Measurements from ENCODE around the gene CCR9. TPM values are rescaled to one million over a fixed set of nuclear protein-coding genes. Genes with fewer than 3 reads are reported as not detected.

Gene CCR9
- total RNA-seq, 1 donor from 2014 or later = not detected

DNA sequence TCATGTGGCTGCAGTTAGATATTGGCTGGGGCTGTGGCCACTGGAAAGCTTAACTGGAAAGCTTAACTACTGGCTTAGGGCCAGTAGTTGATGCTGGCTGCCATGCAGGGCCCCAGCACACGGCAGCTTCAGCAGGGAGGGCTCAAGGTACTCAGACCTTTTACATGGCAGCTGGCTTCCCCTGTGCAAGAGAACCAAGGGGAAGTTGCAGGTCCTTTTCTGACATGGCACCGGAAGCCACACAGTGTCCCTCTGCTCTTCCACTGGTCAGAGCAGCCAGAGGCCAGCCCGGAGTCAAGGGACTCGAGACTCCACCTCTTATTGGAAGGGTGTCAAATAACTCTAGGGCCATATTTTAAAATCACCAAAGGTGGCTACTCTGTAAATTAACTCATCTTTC is 24.5 kb downstream of the CCR9 start:
- H3K4me3 Mint-ChIP-seq (ENCODE audit: unreplicated experiment) = no peak overlapping the region
- no peak overlapping the region for H3K27ac Mint-ChIP-seq (ENCODE audit: unreplicated experiment)
- no peak for DNase-seq (ENCODE audit: low spot score)
- peaks cover 7% of the 10 kb centered on the region for H3K36me3 Mint-ChIP-seq (ENCODE audit: low read depth, unreplicated experiment)
- H3K4me1 Mint-ChIP-seq (ENCODE audit: unreplicated experiment) = peaks cover 25% of the 10 kb centered on the region
- H3K9me3 Mint-ChIP-seq (ENCODE audit: unreplicated experiment) = no peaks in the 10 kb centered on the region
- H3K27me3 Mint-ChIP-seq (ENCODE audit: unreplicated experiment) = peaks cover 2% of the 10 kb centered on the region
- TF ChIP-seq, protein P1, sequence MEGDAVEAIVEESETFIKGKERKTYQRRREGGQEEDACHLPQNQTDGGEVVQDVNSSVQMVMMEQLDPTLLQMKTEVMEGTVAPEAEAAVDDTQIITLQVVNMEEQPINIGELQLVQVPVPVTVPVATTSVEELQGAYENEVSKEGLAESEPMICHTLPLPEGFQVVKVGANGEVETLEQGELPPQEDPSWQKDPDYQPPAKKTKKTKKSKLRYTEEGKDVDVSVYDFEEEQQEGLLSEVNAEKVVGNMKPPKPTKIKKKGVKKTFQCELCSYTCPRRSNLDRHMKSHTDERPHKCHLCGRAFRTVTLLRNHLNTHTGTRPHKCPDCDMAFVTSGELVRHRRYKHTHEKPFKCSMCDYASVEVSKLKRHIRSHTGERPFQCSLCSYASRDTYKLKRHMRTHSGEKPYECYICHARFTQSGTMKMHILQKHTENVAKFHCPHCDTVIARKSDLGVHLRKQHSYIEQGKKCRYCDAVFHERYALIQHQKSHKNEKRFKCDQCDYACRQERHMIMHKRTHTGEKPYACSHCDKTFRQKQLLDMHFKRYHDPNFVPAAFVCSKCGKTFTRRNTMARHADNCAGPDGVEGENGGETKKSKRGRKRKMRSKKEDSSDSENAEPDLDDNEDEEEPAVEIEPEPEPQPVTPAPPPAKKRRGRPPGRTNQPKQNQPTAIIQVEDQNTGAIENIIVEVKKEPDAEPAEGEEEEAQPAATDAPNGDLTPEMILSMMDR (IDR thresholded peaks at IDR 0.05; ENCODE audit: unreplicated experiment) = no peak

DNA sequence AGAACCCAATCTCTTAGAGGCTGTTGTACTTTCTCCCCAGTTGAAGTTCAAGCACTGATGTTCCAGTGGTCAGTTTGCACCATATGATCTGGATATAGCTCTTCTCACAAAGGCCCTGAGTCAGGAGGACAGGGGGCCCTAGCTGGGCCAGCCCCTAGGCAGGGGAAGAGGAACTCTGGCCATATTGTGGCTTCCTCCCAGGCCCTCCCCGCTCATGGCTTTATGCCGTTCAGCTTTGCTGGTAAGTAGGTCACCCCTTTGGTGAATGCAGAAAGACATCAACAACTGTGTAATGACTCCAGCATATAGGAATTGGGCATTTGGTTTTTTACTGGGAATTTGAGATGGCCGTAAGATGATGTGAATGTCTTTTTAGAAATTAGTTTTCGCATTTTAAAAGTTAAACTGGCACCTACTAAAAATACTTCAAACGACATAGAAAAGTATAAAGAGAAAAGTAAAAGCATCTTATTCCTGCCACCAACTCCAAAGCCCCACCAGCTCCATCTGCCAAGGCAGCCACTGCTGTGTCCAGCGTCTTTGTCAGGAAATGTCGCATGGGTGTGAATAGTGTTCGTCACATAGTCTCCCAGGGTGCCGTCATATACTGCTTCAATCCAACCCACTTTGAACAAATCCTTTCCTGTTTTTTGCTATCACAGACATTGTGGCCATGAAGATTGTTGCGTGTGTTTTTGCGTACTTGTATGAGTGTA is 25.3 kb downstream of the CCR9 start:
- H3K27me3 Mint-ChIP-seq (ENCODE audit: unreplicated experiment) = peaks cover 2% of the 10 kb centered on the region
- no peak overlapping the region for H3K27ac Mint-ChIP-seq (ENCODE audit: unreplicated experiment)
- no peak overlapping the region for H3K4me3 Mint-ChIP-seq (ENCODE audit: unreplicated experiment)
- H3K9me3 Mint-ChIP-seq (ENCODE audit: unreplicated experiment) = no peaks in the 10 kb centered on the region
- TF ChIP-seq, protein P1 (IDR thresholded peaks at IDR 0.05; ENCODE audit: unreplicated experiment) = no peak
- H3K36me3 Mint-ChIP-seq (ENCODE audit: low read depth, unreplicated experiment) = peaks cover 7% of the 10 kb centered on the region
- H3K4me1 Mint-ChIP-seq (ENCODE audit: unreplicated experiment) = peaks cover 25% of the 10 kb centered on the region
- no peak for DNase-seq (ENCODE audit: low spot score)

DNA sequence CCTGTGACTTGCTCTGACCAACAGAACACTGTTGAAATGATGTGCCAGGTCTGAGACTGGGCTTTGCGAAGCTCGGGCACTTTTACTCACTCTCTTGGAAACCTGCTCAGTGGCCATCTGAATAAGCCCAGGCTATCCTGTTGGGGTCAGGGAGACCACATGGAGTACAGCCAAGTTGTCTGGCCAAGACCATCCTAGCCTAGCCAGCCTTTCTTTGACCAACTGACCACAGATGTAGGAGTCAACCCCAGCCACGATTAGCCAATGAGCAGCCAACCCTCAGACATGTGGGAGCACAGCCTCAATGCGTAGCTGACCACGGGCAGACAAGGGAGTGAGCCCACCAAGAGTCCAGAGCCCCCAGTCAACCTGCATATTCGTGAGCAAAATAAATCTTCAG is 26.1 kb downstream of the CCR9 start:
- Mint-ChIP-seq H3K36me3 (ENCODE audit: low read depth, unreplicated experiment) (peaks cover 7% of the 10 kb centered on the region), H3K9me3 (ENCODE audit: unreplicated experiment) (no peaks in the 10 kb centered on the region), H3K4me3 (ENCODE audit: unreplicated experiment) (no peak overlapping the region), H3K4me1 (ENCODE audit: unreplicated experiment) (peaks cover 25% of the 10 kb centered on the region), H3K27me3 (ENCODE audit: unreplicated experiment) (peaks cover 2% of the 10 kb centered on the region), H3K27ac (ENCODE audit: unreplicated experiment) (no peak overlapping the region)
- TF ChIP-seq, protein P1 (IDR thresholded peaks at IDR 0.05; ENCODE audit: unreplicated experiment) = no peak
- DNase-seq (ENCODE audit: low spot score) = no peak

DNA sequence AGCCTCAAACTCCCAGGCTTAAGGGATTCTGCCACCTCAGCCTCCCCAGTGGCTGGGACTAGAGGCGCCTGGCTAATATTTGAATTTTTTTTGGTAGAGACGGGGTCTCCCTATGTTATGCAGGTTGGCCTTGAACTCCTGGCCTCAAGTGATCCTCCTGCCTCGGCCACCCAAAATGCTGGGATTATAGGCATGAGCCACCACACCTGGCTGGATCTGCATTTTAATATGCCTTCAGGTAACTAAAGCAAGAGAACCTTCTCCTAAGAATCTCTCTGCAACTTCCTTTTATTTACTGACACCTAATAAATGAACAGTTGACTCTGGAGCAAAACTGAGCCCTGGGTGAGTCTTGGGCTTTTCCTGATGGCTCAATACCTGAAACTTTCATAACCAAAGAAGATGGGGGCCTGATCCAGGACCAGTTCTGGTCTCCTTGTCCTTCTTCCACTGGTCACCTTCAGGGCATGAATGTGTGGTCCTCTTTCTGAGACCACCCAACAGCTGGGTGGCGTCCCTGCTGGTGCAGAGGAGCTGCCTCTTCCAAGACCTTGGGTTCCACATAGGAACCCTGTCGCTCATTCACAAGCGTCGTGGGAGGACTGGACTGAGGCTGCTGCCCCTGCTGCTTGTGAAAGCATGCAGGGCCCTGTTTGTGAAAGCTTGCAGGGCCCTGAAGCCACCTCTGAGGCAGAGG is 28.2 kb downstream of the CCR9 start:
- peaks cover 8% of the 10 kb centered on the region for H3K4me1 Mint-ChIP-seq (ENCODE audit: unreplicated experiment)
- H3K36me3 Mint-ChIP-seq (ENCODE audit: low read depth, unreplicated experiment) = peaks cover 7% of the 10 kb centered on the region
- H3K27me3 Mint-ChIP-seq (ENCODE audit: unreplicated experiment) = no peaks in the 10 kb centered on the region
- no peak for DNase-seq (ENCODE audit: low spot score)
- no peak overlapping the region for H3K27ac Mint-ChIP-seq (ENCODE audit: unreplicated experiment)
- TF ChIP-seq, protein P1 (IDR thresholded peaks at IDR 0.05; ENCODE audit: unreplicated experiment) = no peak
- no peak overlapping the region for H3K4me3 Mint-ChIP-seq (ENCODE audit: unreplicated experiment)
- no peaks in the 10 kb centered on the region for H3K9me3 Mint-ChIP-seq (ENCODE audit: unreplicated experiment)

DNA sequence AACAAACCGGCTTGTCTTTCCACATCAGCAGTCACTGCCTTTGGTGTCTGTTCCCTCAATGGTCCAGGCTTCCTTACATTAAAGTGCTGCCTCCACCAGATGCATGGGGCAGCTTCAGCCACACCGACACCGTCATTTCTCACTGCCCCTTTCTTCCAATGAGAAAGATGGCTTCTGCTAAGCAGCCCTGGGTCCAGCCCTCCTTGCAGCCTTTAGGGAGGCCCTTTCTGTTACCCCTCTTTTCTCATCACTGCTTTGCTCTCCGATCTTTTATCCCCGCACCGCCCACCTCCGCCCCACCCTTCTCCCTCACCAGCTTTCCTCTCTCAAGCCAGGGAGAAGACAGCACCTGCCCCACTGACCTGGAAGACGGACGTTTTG is 28.7 kb downstream of the CCR9 start:
- H3K36me3 Mint-ChIP-seq (ENCODE audit: low read depth, unreplicated experiment) = peaks cover 5% of the 10 kb centered on the region
- DNase-seq (ENCODE audit: low spot score) = no peak
- H3K27ac Mint-ChIP-seq (ENCODE audit: unreplicated experiment) = no peak overlapping the region
- peaks cover 3% of the 10 kb centered on the region for H3K4me1 Mint-ChIP-seq (ENCODE audit: unreplicated experiment)
- H3K27me3 Mint-ChIP-seq (ENCODE audit: unreplicated experiment) = no peaks in the 10 kb centered on the region
- H3K9me3 Mint-ChIP-seq (ENCODE audit: unreplicated experiment) = no peaks in the 10 kb centered on the region
- TF ChIP-seq, protein P1 (IDR thresholded peaks at IDR 0.05; ENCODE audit: unreplicated experiment) = no peak
- H3K4me3 Mint-ChIP-seq (ENCODE audit: unreplicated experiment) = no peak overlapping the region
